GM12878 (cell line): Measurements from ENCODE around the gene PSMF1. TPM values are rescaled to one million over a fixed set of nuclear protein-coding genes. Genes with fewer than 3 reads are reported as not detected.

Source experiments
- ATAC-seq: fragments of 200-7000 bp; cut with Tn5 transposase; 3 replicates; pipeline ENCODE4 v1.9.1; 2020; ENCODE audit warnings: mild to moderate bottlenecking, moderate library complexity
- BruUV-seq: library from RNA; stranded (reverse); fragments of 400-500 nt; replicated peaks from 2 replicates; lab custom pipeline; 2021; lab: Mats Ljungman, UMichigan
- CTCF ChIA-PET: fragments of 300-600 bp; sonication (Branson Sonifier 250); formaldehyde crosslinking; extraction: SDS; loops from one replicate; lab custom pipeline; 2021; ENCODE audit warnings: inconsistent platforms; lab: Yijun Ruan, JAX
- POLR2A ChIA-PET: fragments of 350-600 bp; formaldehyde crosslinking; extraction: SDS; loops from one replicate; lab custom pipeline; 2021; ENCODE audit warnings: inconsistent platforms; lab: Charles Lee
- RAD21 ChIA-PET: fragments of 300-600 bp; sonication (Branson Sonifier 250); formaldehyde crosslinking; loops from one replicate; lab custom pipeline; 2023; ENCODE audit warnings: antibody characterized with exemption; ENCODE audit not compliant: unreplicated experiment; lab: Charles Lee
- SMC1A ChIA-PET: fragments of 300-600 bp; sonication (Branson Sonifier 250); formaldehyde crosslinking; loops from one replicate; lab custom pipeline; 2023; ENCODE audit not compliant: unreplicated experiment, uncharacterized antibody; lab: Charles Lee
- DNase-seq: peaks from one replicate; pipeline ENCODE4 v3.0.0-alpha.2; 2011; ENCODE audit warnings: low read depth, low spot score
- FAIRE-seq: peaks from 3 replicates; lab custom pipeline; 2011; peaks lifted over from hg19 to GRCh38; lab: Jason Lieb, UNC
- H2AFZ ChIP-seq: 2 replicates; pipeline ENCODE4 v1.6.0; 2011; ENCODE audit warnings: low read depth, low read length, control low read depth; ENCODE audit not compliant: control insufficient read depth
- H3K27ac ChIP-seq: 2 replicates; pipeline ENCODE4 v1.5.1; 2011; ENCODE audit warnings: control low read depth; ENCODE audit not compliant: control insufficient read depth, insufficient read depth
- H3K27me3 ChIP-seq, 2 experiments: replicated peaks in 1 of 2; 2 replicates each; pipeline versions ENCODE4 v1.6.0 to v1.6.1; 2011; ENCODE audit warnings: low read length in 1 of 2; ENCODE audit not compliant: control insufficient read depth in 2 of 2, insufficient read depth in 2 of 2
- H3K36me3 ChIP-seq, 2 experiments: 2 replicates each; pipeline ENCODE4 v1.5.1; 2011; ENCODE audit warnings: low read length in 1 of 2; ENCODE audit not compliant: control insufficient read depth in 2 of 2, insufficient read depth in 2 of 2
- H3K4me1 ChIP-seq: 2 replicates; pipeline ENCODE4 v1.6.1; 2011; ENCODE audit warnings: mild to moderate bottlenecking, low read length, moderate library complexity, mixed read lengths; ENCODE audit not compliant: control insufficient read depth, insufficient read depth
- H3K4me2 ChIP-seq: 2 replicates; pipeline ENCODE4 v1.6.0; 2011; ENCODE audit warnings: control low read depth; ENCODE audit not compliant: control insufficient read depth, insufficient read depth
- H3K4me3 ChIP-seq: fragments of 200-600 bp; sonication (generic); 2 replicates; pipeline ENCODE4 v1.5.1; 2016
- H3K79me2 ChIP-seq: 2 replicates; pipeline ENCODE4 v1.6.0; 2011; ENCODE audit warnings: low read length; ENCODE audit not compliant: control insufficient read depth, insufficient read depth
- H3K9ac ChIP-seq: 2 replicates; pipeline ENCODE4 v1.8.0; 2011; ENCODE audit warnings: low read length, control low read depth, mixed read lengths; ENCODE audit not compliant: control insufficient read depth, insufficient read depth
- H3K9me3 ChIP-seq: replicated peaks from 3 replicates; pipeline ENCODE4 v1.5.1; 2011; ENCODE audit warnings: mild to moderate bottlenecking, low read length; ENCODE audit not compliant: control insufficient read depth, insufficient read depth
- H4K20me1 ChIP-seq: 2 replicates; pipeline ENCODE4 v1.6.0; 2011; ENCODE audit not compliant: control insufficient read depth, insufficient read depth
- CHD1 ChIP-seq: IDR thresholded peaks from 2 replicates; pipeline ENCODE4 v1.6.1; 2012; ENCODE audit warnings: low read depth, low read length, improper control_type of control experiment
- EP300 ChIP-seq, 2 experiments: fragments of 150-350 bp in 1 of 2; IDR thresholded peaks; 2 replicates each; pipeline ENCODE4 v1.6.1; 2011 to 2012; ENCODE audit warnings: low read depth in 2 of 2, low read length in 2 of 2, borderline replicate concordance in 1 of 2, improper control_type of control experiment in 1 of 2, inconsistent platforms in 1 of 2; ENCODE audit not compliant: control insufficient read depth in 1 of 2
- ETV6 ChIP-seq, 2 experiments: fragments of 450-650 bp in 1 of 2; IDR thresholded peaks in 1 of 2; conservative IDR thresholded peaks in 1 of 2; 2 replicates each; pipeline ENCODE4 v1.6.1; 2014; ENCODE audit warnings: antibody characterized with exemption in 1 of 2, borderline replicate concordance in 1 of 2, low read depth in 1 of 2, mild to moderate bottlenecking in 1 of 2, moderate library complexity in 1 of 2
- MYB ChIP-seq: fragments of 150-350 bp; IDR thresholded peaks from 2 replicates; pipeline ENCODE4 v1.6.1; 2014; ENCODE audit warnings: mild to moderate bottlenecking, low read depth, low read length, borderline replicate concordance
- PML ChIP-seq: IDR thresholded peaks from 2 replicates; pipeline ENCODE4 v1.6.1; 2012; ENCODE audit warnings: low read length, inconsistent platforms
- SIN3A ChIP-seq: IDR thresholded peaks from 2 replicates; pipeline ENCODE4 v1.6.1; 2012; ENCODE audit warnings: low read depth, low read length, improper control_type of control experiment
- SPI1 ChIP-seq: IDR thresholded peaks from 2 replicates; pipeline ENCODE4 v1.6.1; 2011; ENCODE audit warnings: low read depth, mild to moderate bottlenecking, low read length, moderate library complexity, borderline replicate concordance; ENCODE audit not compliant: insufficient read depth
- TARDBP ChIP-seq: IDR thresholded peaks from 2 replicates; pipeline ENCODE4 v1.6.1; 2016; ENCODE audit warnings: borderline replicate concordance
- WGBS: methylation state at CpG from one replicate; pipeline ENCODE4 v1.1.6; 2016; ENCODE audit warnings: low lambda C conversion rate; ENCODE audit not compliant: insufficient replicate concordance, insufficient coverage; ENCODE audit errors: missing lambda C conversion rate; 5-methylcytosine and 5-hydroxymethylcytosine counted together
- in situ Hi-C: fragments of 300-500 bp; cut with MboI; formaldehyde crosslinking; loops from 9 replicates; pipeline ENCODE4 v1.14.3; 2018; ENCODE audit warnings: mixed read lengths
- intact Hi-C: fragments of 100-400 bp; cut with micrococcal nuclease; formaldehyde crosslinking; loops from one replicate; pipeline ENCODE4 v1.14.2; 2022; ENCODE audit not compliant: unreplicated experiment
- polyA plus RNA-seq, 11 experiments: library from polyadenylated mRNA; depleted of rRNA in 4 of 11; unstranded in 6 of 11; stranded (reverse) in 5 of 11; fragments of >200 nt; fragmentation: Nextera tagmentation in 4 of 11; fragmentation: Illumina TruSeq in 1 of 11; extraction: Ambion mirVana in 4 of 11; extraction: Trizol in 1 of 11; gene quantifications; 1 replicate in 1 of 11; 2 replicates in 10 of 11; pipeline versions ENCODE4 v1.2.1 to v1.2.3, GENCODE V29; 2011 to 2016; ENCODE audit warnings: inconsistent platforms in 2 of 11, missing spikeins in 2 of 11, low read depth in 1 of 11
- total RNA-seq, 4 experiments: library from RNA; depleted of rRNA in 3 of 4; stranded (reverse); fragments of >200 nt in 3 of 4; fragmentation: Illumina TruSeq in 1 of 4; extraction: Trizol in 1 of 4; gene quantifications; 2 replicates each; pipeline versions ENCODE4 v1.2.1 to v1.2.3, GENCODE V29; 2013 to 2021
- TF ChIP-seq, protein P1 (sequence below): IDR thresholded peaks from 2 replicates; pipeline ENCODE4 v1.6.1; 2012; ENCODE audit warnings: improper control_type of control experiment, low read depth, low read length; ENCODE audit not compliant: insufficient replicate concordance
- TF ChIP-seq, protein P2 (sequence below): fragments of 450-650 bp; IDR thresholded peaks from 2 replicates; pipeline ENCODE4 v1.6.1; 2016; ENCODE audit warnings: mild to moderate bottlenecking
- TF ChIP-seq, protein P3 (sequence below): fragments of 150-350 bp; IDR thresholded peaks from 2 replicates; pipeline ENCODE4 v1.6.1; 2016; ENCODE audit warnings: low read depth, low read length

Gene PSMF1
- total and polyA plus RNA-seq, 10 of the 15 experiments (the other 5 are each of a cell fraction or from before 2014, with no cell fraction given) = 14.2 to 173 (median 40.6) TPM

DNA sequence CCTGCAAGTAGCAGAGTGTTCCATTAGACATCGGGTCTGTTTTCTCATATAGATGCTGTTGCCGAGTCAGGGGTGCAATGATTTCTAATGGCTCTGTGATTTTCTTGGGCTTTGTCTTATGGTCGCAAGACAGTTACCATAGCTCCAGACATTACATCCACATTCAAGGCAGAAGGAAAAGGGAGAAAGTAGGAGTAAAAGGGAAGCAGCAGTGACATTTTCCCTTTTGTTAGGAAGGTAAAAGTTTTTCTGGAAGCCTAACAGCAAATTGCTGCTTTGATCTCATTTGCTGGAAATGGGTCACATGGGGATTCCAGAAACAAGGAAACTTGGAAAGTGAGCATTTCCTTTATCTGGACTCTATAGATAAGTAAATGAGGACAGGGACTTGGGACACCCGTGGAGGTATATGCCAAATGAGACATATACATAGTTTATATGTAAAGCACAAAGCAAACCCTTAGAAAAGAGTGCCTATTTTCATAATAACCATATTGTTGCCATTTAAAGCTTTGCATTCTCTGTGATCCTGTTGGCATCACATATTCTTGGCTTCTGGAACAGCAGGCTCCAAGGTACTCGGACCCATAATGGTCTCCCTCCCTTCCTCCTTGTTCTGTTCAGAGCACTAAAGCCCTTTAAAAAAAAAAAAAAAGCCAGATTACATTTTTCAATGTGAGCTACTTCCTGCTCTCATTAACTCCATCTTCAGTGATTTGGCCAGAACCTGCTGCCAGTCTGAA is 84.5 kb downstream of the PSMF1 start, which contains the start of gene C20orf202 (continued):
- TF ChIP-seq, protein P1, sequence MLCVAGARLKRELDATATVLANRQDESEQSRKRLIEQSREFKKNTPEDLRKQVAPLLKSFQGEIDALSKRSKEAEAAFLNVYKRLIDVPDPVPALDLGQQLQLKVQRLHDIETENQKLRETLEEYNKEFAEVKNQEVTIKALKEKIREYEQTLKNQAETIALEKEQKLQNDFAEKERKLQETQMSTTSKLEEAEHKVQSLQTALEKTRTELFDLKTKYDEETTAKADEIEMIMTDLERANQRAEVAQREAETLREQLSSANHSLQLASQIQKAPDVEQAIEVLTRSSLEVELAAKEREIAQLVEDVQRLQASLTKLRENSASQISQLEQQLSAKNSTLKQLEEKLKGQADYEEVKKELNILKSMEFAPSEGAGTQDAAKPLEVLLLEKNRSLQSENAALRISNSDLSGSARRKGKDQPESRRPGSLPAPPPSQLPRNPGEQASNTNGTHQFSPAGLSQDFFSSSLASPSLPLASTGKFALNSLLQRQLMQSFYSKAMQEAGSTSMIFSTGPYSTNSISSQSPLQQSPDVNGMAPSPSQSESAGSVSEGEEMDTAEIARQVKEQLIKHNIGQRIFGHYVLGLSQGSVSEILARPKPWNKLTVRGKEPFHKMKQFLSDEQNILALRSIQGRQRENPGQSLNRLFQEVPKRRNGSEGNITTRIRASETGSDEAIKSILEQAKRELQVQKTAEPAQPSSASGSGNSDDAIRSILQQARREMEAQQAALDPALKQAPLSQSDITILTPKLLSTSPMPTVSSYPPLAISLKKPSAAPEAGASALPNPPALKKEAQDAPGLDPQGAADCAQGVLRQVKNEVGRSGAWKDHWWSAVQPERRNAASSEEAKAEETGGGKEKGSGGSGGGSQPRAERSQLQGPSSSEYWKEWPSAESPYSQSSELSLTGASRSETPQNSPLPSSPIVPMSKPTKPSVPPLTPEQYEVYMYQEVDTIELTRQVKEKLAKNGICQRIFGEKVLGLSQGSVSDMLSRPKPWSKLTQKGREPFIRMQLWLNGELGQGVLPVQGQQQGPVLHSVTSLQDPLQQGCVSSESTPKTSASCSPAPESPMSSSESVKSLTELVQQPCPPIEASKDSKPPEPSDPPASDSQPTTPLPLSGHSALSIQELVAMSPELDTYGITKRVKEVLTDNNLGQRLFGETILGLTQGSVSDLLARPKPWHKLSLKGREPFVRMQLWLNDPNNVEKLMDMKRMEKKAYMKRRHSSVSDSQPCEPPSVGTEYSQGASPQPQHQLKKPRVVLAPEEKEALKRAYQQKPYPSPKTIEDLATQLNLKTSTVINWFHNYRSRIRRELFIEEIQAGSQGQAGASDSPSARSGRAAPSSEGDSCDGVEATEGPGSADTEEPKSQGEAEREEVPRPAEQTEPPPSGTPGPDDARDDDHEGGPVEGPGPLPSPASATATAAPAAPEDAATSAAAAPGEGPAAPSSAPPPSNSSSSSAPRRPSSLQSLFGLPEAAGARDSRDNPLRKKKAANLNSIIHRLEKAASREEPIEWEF = no peak
- no peak for TF ChIP-seq ETV6 (conservative IDR thresholded peaks at IDR 0.05 in 1 of 2, IDR thresholded peaks at IDR 0.05 in 1 of 2; ENCODE audit: borderline replicate concordance in 1 of 2, low read depth in 1 of 2)
- no peak for TF ChIP-seq SPI1
- TF ChIP-seq EP300 (IDR thresholded peaks at IDR 0.05; ENCODE audit: borderline replicate concordance in 1 of 2, control insufficient read depth in 1 of 2, low read depth in 2 of 2, low read length in 2 of 2) = no peak

DNA sequence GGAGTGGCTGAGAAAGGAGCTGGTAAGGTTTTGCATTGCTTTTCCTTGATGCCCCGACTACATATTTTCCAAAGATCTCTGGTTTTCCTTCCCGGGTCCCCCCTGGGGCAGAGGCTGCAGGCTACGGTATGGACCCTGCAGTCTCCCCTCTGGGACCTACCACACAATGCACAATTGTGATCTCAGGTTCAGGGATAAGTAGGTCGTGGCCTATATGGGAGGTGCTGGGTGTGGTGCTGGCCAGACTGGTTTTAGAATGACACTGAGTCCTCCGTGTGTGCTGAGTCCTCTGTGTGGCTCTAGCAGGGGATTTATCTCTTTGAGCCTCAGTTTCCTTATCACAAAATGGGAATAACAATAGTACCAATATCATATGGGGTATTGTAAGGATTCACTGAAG is 85.2 kb downstream of the PSMF1 start:
- Histone ChIP-seq H3K4me1 (no peaks in the 10 kb centered on the region), H3K4me3 (no peak overlapping the region), H2AFZ (no peak overlapping the region), H3K4me2 (no peak overlapping the region), H3K36me3 (no peaks in the 10 kb centered on the region), H3K79me2 (no peaks in the 10 kb centered on the region), H3K27me3 (no peaks in the 10 kb centered on the region; a peak in 1 of 4 replicates), H4K20me1 (no peaks in the 10 kb centered on the region), H3K9me3 (no peaks in the 10 kb centered on the region), H3K27ac (no peak overlapping the region), H3K9ac (no peak overlapping the region)
- BruUV-seq = no TSS peak
- no peak for ATAC-seq
- no peak for FAIRE-seq
- WGBS = 8% methylated on average over 5 of the region's 5 CpGs
- ChIA-PET SMC1A (no interaction called here), RAD21 (no interaction called here), POLR2A (no interaction called here), CTCF (no interaction called here)
- intact Hi-C loops = no loop called here
- no peak for DNase-seq
- in situ Hi-C loops = no loop called here
- TF ChIP-seq, protein P2, sequence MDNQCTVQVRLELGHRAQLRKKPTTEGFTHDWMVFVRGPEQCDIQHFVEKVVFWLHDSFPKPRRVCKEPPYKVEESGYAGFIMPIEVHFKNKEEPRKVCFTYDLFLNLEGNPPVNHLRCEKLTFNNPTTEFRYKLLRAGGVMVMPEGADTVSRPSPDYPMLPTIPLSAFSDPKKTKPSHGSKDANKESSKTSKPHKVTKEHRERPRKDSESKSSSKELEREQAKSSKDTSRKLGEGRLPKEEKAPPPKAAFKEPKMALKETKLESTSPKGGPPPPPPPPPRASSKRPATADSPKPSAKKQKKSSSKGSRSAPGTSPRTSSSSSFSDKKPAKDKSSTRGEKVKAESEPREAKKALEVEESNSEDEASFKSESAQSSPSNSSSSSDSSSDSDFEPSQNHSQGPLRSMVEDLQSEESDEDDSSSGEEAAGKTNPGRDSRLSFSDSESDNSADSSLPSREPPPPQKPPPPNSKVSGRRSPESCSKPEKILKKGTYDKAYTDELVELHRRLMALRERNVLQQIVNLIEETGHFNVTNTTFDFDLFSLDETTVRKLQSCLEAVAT = no peak
- TF ChIP-seq SIN3A (no peak), CHD1 (no peak), PML (no peak), MYB (no peak), TARDBP (no peak)
- TF ChIP-seq, protein P3, sequence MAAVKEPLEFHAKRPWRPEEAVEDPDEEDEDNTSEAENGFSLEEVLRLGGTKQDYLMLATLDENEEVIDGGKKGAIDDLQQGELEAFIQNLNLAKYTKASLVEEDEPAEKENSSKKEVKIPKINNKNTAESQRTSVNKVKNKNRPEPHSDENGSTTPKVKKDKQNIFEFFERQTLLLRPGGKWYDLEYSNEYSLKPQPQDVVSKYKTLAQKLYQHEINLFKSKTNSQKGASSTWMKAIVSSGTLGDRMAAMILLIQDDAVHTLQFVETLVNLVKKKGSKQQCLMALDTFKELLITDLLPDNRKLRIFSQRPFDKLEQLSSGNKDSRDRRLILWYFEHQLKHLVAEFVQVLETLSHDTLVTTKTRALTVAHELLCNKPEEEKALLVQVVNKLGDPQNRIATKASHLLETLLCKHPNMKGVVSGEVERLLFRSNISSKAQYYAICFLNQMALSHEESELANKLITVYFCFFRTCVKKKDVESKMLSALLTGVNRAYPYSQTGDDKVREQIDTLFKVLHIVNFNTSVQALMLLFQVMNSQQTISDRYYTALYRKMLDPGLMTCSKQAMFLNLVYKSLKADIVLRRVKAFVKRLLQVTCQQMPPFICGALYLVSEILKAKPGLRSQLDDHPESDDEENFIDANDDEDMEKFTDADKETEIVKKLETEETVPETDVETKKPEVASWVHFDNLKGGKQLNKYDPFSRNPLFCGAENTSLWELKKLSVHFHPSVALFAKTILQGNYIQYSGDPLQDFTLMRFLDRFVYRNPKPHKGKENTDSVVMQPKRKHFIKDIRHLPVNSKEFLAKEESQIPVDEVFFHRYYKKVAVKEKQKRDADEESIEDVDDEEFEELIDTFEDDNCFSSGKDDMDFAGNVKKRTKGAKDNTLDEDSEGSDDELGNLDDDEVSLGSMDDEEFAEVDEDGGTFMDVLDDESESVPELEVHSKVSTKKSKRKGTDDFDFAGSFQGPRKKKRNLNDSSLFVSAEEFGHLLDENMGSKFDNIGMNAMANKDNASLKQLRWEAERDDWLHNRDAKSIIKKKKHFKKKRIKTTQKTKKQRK = no peak
